Suprapubic skin (tissue), 4 donors: Measurements from ENCODE around the gene TEX14. TPM values are rescaled to one million over a fixed set of nuclear protein-coding genes. Genes with fewer than 3 reads are reported as not detected.

Experiments
- DNase-seq, 2 donors: peaks; one replicate each; pipeline ENCODE4 v3.0.0-alpha.2; 2019; ENCODE audit warnings: low spot score in 2 of 2
- H3K27ac ChIP-seq: fragments of 200-600 bp; sonication (generic); one replicate; pipeline ENCODE4 v1.5.1; 2019
- H3K27me3 ChIP-seq: fragments of 200-600 bp; sonication (generic); one replicate; pipeline ENCODE4 v1.5.1; 2019
- H3K36me3 ChIP-seq: fragments of 200-600 bp; sonication (generic); one replicate; pipeline ENCODE4 v1.5.1; 2019
- H3K4me1 ChIP-seq: fragments of 200-600 bp; sonication (generic); one replicate; pipeline ENCODE4 v1.5.1; 2019
- H3K4me3 ChIP-seq: fragments of 200-600 bp; sonication (generic); one replicate; pipeline ENCODE4 v1.5.1; 2019; ENCODE audit warnings: mild to moderate bottlenecking
- H3K9me3 ChIP-seq: fragments of 200-600 bp; sonication (generic); one replicate; pipeline ENCODE4 v1.5.1; 2019
- CTCF ChIP-seq, 2 donors: fragments of 200-600 bp in 1 of 2; fragments of 450-650 bp in 1 of 2; sonication (generic) in 1 of 2; IDR thresholded peaks; one replicate each; pipeline ENCODE4 v1.5.1; 2016 to 2019; ENCODE audit warnings: antibody characterized with exemption in 2 of 2, mild to moderate bottlenecking in 1 of 2, moderate library complexity in 1 of 2
- EP300 ChIP-seq: sonication (generic); formaldehyde crosslinking; IDR thresholded peaks from one replicate; pipeline ENCODE4 v1.6.1; 2017; ENCODE audit warnings: antibody characterized with exemption
- POLR2A ChIP-seq, 2 donors: fragments of 450-650 bp; IDR thresholded peaks; one replicate each; pipeline ENCODE4 v1.6.1; 2017; ENCODE audit warnings: antibody characterized with exemption in 2 of 2, mild to moderate bottlenecking in 2 of 2, moderate library complexity in 2 of 2
- POLR2AphosphoS5 ChIP-seq, 3 donors: sonication (generic); formaldehyde crosslinking; IDR thresholded peaks; one replicate each; pipeline ENCODE4 v1.6.1; 2017; ENCODE audit warnings: antibody characterized with exemption in 3 of 3
- WGBS: methylation state at CpG from one replicate; pipeline ENCODE4 v1.1.5; 2018; 5-methylcytosine and 5-hydroxymethylcytosine counted together
- total RNA-seq, 4 donors: library from RNA; depleted of rRNA; stranded (reverse); fragments of >200 nt; gene quantifications; one replicate each; pipeline ENCODE4 v1.1.0, GENCODE V29; 2016

TEX14 gene
- total RNA-seq, 4 donors from 2014 or later = 0.15 to 0.34 (median 0.32) TPM; not detected in 1

- 61% methylated on average over 3 of the region's 3 CpGs for WGBS
- no peaks in the 10 kb centered on the region for H3K9me3 ChIP-seq
- peaks cover 15% of the 10 kb centered on the region for H3K36me3 ChIP-seq
- no peak overlapping the region for H3K4me3 ChIP-seq
- no peak for TF ChIP-seq CTCF (IDR thresholded peaks at IDR 0.05)
- TF ChIP-seq EP300 = no peak
- no peak for TF ChIP-seq POLR2AphosphoS5 (IDR thresholded peaks at IDR 0.05)
- TF ChIP-seq POLR2A (IDR thresholded peaks at IDR 0.05) = no peak
- DNase-seq = no peak
- no peak overlapping the region for H3K27ac ChIP-seq
- H3K4me1 ChIP-seq = no peaks in the 10 kb centered on the region
- no peaks in the 10 kb centered on the region for H3K27me3 ChIP-seq
Measured at GRCh38 chr17:58706351-58707140, 14.7 kb upstream of the TEX14 start.

GRCh38 chr17:58703916-58704286, 12.1 kb upstream of the TEX14 start:
- DNase-seq = no peak
- Histone ChIP-seq H3K4me3 (no peak overlapping the region), H3K36me3 (peaks cover 27% of the 10 kb centered on the region), H3K4me1 (no peaks in the 10 kb centered on the region), H3K27ac (no peak overlapping the region), H3K27me3 (no peaks in the 10 kb centered on the region), H3K9me3 (no peaks in the 10 kb centered on the region)
- 91% methylated on average over 2 of the region's 2 CpGs for WGBS
- TF ChIP-seq POLR2A (IDR thresholded peaks at IDR 0.05) (no peak), EP300 (no peak), POLR2AphosphoS5 (IDR thresholded peaks at IDR 0.05) (no peak), CTCF (IDR thresholded peaks at IDR 0.05) (no peak)

GRCh38 chr17:58703137-58703915, 11.5 kb upstream of the TEX14 start:
- WGBS = 81% methylated on average over 4 of the region's 4 CpGs
- no peak for DNase-seq
- no peaks in the 10 kb centered on the region for H3K4me1 ChIP-seq
- peaks cover 27% of the 10 kb centered on the region for H3K36me3 ChIP-seq
- no peaks in the 10 kb centered on the region for H3K9me3 ChIP-seq
- no peak overlapping the region for H3K27ac ChIP-seq
- no peaks in the 10 kb centered on the region for H3K27me3 ChIP-seq
- TF ChIP-seq POLR2AphosphoS5 (IDR thresholded peaks at IDR 0.05) = no peak
- no peak for TF ChIP-seq POLR2A (IDR thresholded peaks at IDR 0.05)
- TF ChIP-seq EP300 = no peak
- TF ChIP-seq CTCF (IDR thresholded peaks at IDR 0.05) = no peak
- no peak overlapping the region for H3K4me3 ChIP-seq

- H3K4me3 ChIP-seq = no peak overlapping the region
- H3K36me3 ChIP-seq = peaks cover 27% of the 10 kb centered on the region
Measured at GRCh38 chr17:58702708-58703107, 10.9 kb upstream of the TEX14 start.

More at GRCh38 chr17:58702708-58703107, 10.9 kb upstream of the TEX14 start:
- DNase-seq = peak in 1 of 2 donors; percentile 59
- H3K27me3 ChIP-seq = no peaks in the 10 kb centered on the region
- WGBS = 91% methylated on average over 8 of the region's 8 CpGs
- H3K4me1 ChIP-seq = no peaks in the 10 kb centered on the region
- TF ChIP-seq EP300 (no peak), CTCF (IDR thresholded peaks at IDR 0.05) (no peak), POLR2AphosphoS5 (IDR thresholded peaks at IDR 0.05) (no peak), POLR2A (IDR thresholded peaks at IDR 0.05) (no peak)
- no peak overlapping the region for H3K27ac ChIP-seq
- no peaks in the 10 kb centered on the region for H3K9me3 ChIP-seq
